GM12891 (cell line): ENCODE measurements around the gene SMARCC2.

Experiments used
- DNase-seq: peaks from one replicate; pipeline ENCODE4 v3.0.0; 2011; ENCODE audit warnings: low spot score; ENCODE audit not compliant: insufficient read length
- FAIRE-seq: peaks from 2 replicates; lab custom pipeline; 2011; peaks lifted over from hg19 to GRCh38; lab: Jason Lieb, UNC
- PAX5 ChIP-seq: IDR thresholded peaks from 2 replicates; pipeline ENCODE4 v1.6.1; 2011; ENCODE audit warnings: low read length, moderate library complexity, mild to moderate bottlenecking; ENCODE audit not compliant: insufficient read depth, severe bottlenecking
- POLR2A ChIP-seq: IDR thresholded peaks from 2 replicates; pipeline ENCODE4 v1.6.1; 2011; ENCODE audit warnings: low read depth, low read length, control low read depth
- POLR2AphosphoS5 ChIP-seq: IDR thresholded peaks from 2 replicates; pipeline ENCODE4 v1.6.1; 2011; ENCODE audit warnings: low read depth, low read length, control low read depth
- POU2F2 ChIP-seq: IDR thresholded peaks from 2 replicates; pipeline ENCODE4 v1.6.1; 2011; ENCODE audit warnings: low read depth, mild to moderate bottlenecking, control low read depth, low read length, moderate library complexity
- SPI1 ChIP-seq: IDR thresholded peaks from 2 replicates; pipeline ENCODE4 v1.6.1; 2011; ENCODE audit warnings: low read depth, low read length, control low read depth
- TAF1 ChIP-seq: IDR thresholded peaks from 2 replicates; pipeline ENCODE4 v1.6.1; 2011; ENCODE audit warnings: low read depth, low read length, control low read depth

SMARCC2 gene

DNA sequence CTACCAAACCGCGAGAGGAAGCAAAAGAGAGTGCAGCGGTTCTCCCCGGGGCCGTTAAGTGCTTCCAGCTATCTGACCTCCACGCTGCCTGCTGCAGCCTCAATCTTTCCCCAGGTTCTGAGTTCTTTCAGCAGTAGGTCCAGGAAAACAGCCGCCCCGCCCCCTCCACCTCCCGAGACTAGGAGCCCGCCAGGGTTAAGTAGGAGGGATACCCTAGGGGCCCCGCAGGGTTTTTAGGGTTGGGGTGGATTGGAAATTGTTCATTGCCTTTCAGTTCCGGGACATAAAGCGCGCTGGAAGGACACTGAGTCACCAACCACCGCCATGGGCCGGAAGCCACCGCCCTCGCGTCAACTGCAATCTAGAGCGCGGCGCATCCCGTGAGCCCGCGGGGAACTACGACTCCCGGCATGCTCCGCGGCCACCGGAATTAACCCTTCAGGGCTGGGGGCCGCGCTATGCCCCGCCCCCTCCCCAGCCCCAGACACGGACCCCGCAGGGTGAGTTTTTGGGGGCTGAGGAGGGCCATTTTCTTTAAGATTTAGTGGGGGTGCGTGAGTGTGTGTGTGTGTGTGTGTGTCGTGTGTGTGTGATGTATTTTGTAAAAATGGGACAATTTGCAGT is 37.0 kb downstream of the SMARCC2 start, which contains the start of gene MYL6B:
MYL6B (plus strand) TSS at position 456 of the 624 bp plus-strand sequence. CDS start 1,332 bp downstream, outside the sequence.
- peak; percentile 89 for DNase-seq
- FAIRE-seq, result peak; percentile 97
- TF ChIP-seq SPI1 (no peak), TAF1 (peak; percentile 68; the same call in 1 of the 2 replicates), POU2F2 (no peak; the same call in 1 of the 2 replicates), POLR2AphosphoS5 (peak; percentile 65; the same call in 1 of the 2 replicates), PAX5 (peak; percentile 49), POLR2A (peak; percentile 82)

- DNase-seq (no peak), FAIRE-seq (peak; percentile 92)
- TF ChIP-seq SPI1 (no peak), POLR2A (peak; percentile 41)
Measured at GRCh38 chr12:56151672-56152131, 37.6 kb downstream of the SMARCC2 start.

DNA sequence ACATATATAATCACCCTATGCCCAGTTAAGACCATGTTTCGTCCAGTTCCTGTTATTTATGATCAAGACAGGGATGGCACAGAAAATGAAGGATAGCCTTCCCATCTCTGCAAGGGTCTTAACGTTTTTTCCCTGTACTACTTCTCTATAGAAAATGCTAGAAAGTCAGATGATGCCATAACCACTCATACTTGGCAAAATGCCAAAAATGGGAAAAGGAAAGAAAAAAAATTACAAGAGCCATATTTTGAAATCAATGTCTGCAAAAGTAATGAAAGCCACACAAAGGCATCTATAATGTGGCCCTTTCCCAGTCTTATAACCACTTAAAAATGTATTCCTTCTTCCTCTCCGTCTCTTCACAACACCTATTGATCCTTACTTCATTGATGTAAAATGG is 38.7 kb downstream of the SMARCC2 start:
- no peak for DNase-seq

GRCh38 chr12:56146492-56147460 is 42.5 kb downstream of the SMARCC2 start:
- TF ChIP-seq POLR2AphosphoS5 (no peak), SPI1 (no peak), POLR2A (no peak), TAF1 (no peak), PAX5 (no peak)
- FAIRE-seq, result no peak
- no peak for DNase-seq

More for the DNA sequence above, 38.7 kb downstream of the SMARCC2 start:
- no peak for FAIRE-seq
- no peak for TF ChIP-seq POLR2A
- TF ChIP-seq POLR2AphosphoS5, result no peak
- no peak for TF ChIP-seq POU2F2
- TF ChIP-seq TAF1, result no peak
- no peak for TF ChIP-seq SPI1
- TF ChIP-seq PAX5, result no peak

- no peak for FAIRE-seq
Measured at GRCh38 chr12:56145217-56145616, 44.1 kb downstream of the SMARCC2 start.

DNA sequence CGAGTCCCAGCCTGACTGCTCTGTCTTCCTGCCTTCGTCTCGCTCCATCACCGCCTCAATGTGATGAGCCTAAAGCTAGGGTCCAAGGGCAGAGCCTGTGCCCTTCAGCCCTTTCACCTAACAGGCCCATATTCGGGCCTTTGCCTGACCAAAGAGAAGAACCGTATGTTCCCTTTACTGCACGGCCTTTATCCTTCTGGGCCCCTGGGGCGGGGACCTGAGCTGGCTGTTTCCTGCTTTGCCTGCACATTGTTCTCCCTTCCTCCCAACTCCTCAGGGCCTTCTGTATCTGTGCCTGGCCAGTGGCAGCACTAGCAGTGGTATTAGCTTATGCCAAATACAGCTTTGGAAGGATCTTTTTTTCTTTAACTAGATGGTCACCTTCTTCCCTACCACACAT is 45.4 kb downstream of the SMARCC2 start:
- TF ChIP-seq PAX5, result no peak
- TF ChIP-seq POLR2AphosphoS5, result no peak
- no peak for TF ChIP-seq SPI1
- no peak for TF ChIP-seq POLR2A
- no peak for TF ChIP-seq TAF1
- no peak for TF ChIP-seq POU2F2
- no peak for DNase-seq
- no peak for FAIRE-seq

More at GRCh38 chr12:56145217-56145616, 44.1 kb downstream of the SMARCC2 start:
- TF ChIP-seq TAF1 (no peak), POLR2AphosphoS5 (no peak), SPI1 (no peak), POU2F2 (no peak), POLR2A (no peak), PAX5 (no peak)
- no peak for DNase-seq

DNA sequence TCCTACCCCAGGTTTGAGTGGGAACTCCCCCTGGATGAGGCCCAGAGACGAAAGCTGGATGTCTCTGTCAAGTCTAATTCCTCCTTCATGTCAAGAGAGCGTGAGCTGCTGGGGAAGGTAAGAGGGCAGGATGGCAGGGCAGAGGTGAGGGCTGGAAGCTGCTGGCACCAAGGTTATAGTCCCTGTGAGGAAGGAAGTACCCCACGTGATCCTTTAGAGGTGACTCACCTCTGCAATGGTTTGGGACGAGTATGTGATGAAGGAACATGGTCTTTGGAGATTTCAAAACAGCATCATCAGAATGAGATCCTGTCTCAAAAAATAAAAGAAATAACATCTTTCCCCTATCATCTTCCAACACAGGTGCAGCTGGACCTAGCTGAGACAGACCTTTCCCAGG is 46.1 kb downstream of the SMARCC2 start:
- no peak for DNase-seq
- TF ChIP-seq PAX5 (no peak), SPI1 (no peak), POU2F2 (no peak), POLR2A (no peak), TAF1 (no peak), POLR2AphosphoS5 (no peak)
- no peak for FAIRE-seq

GRCh38 chr12:56141946-56142784 is 47.1 kb downstream of the SMARCC2 start:
- no peak for TF ChIP-seq POLR2A
- no peak for TF ChIP-seq POU2F2
- no peak for TF ChIP-seq SPI1
- TF ChIP-seq TAF1, result no peak
- TF ChIP-seq PAX5, result no peak
- no peak for TF ChIP-seq POLR2AphosphoS5
- no peak for FAIRE-seq
- DNase-seq, result no peak
